Glomerular visceral epithelial cell (primary cell): ENCODE data around the gene PPIP5K2.

ENCODE experiments used
- DNase-seq: peaks from one replicate; pipeline ENCODE4 v3.0.0-alpha.2; 2016; ENCODE audit errors: extremely low spot score

Gene PPIP5K2

DNA sequence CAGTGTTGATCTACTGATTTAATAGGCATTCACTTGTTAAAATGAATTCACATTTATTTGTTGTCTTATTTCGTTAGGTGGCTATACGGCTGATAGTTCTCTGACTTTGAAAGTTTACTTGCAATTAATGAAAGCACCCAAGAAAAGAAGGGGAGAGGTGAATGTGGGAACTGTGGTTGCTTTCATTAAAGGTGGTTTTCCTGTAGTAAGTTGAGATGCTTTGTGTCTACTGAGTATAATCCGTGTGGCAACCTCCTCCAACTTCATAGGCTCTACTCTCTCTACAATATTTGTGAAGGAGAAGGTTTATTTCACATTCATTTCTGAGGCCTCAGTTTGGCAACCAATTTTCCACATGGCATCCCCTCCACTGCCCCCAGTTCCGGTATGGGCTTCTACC lies 125.7 kb downstream of the PPIP5K2 start:
- no peak for DNase-seq

DNA sequence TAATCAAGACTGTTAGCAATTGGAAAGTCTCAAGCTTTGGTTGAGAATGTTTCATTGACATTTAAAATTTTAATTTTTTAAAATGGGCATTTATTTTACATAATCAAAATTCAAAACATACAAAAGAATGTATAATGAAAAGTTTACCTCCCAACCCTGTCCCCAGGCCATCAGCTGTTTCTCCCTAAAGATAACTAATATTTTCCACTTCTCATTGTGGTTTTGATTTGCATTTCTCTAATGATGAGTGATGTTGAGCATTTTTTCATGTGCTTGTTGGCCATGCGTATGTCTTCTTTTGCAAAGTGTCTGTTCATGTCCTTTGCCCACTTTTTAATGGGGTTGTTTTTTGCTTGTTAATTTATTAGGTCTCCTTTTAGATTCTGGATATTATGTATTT lies 127.0 kb downstream of the PPIP5K2 start:
- DNase-seq = no peak

DNA sequence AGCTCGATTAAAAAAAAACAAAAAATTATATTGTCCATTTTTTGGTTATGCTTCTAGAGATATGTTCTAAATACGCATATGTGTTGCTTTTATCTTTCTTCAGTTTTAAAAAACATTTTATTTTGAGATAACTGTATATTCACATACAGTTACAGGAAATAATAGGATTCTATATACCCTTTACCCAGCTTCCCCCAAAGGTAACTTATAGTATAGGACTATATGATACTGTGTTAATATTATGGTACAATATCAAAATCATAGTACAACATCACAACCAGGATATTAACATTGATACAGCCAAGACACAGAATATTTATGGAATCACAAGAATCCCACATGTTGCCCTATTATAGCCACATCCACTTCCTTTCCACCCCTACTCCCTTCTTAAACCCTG lies 129.0 kb downstream of the PPIP5K2 start:
- DNase-seq = no peak

DNA sequence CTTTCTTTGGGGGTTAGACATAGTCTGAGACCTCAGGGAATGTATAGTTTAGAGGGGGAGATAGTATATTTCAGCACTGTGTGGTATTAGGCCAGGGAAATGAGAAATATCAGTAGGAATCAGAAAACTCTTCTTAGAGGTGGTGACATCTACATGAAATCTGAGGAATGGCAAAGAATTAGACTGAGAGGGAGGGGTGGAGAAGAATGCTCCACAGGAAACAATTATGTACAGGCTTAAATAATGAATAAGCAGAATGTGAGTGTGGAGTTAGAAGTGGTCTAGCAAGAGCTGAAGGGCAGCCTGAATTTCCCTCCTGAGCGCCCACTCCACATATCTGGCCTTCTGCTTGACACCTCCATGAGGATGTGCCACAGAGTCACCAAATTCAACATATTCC lies 134.8 kb downstream of the PPIP5K2 start:
- DNase-seq = no peak

DNA sequence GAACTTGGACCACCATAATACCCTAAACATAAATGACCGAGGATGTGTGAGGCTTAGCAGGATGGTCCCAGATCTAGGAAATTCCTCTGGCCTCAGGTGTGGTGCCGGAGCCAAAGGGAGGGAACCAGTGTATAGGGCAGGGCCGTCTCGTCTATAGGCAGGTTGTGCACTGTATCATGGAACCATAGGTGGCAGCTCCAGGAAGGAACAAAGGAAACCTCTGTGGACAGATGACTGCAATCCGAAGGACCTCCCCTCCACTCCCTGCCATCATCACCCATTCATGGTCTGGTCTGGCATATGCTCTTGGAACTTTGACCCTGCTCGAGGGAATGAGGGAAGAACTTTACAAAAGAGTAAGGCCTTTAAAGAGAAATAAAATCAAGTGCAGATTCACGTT lies 135.6 kb downstream of the PPIP5K2 start:
- DNase-seq = no peak

DNA sequence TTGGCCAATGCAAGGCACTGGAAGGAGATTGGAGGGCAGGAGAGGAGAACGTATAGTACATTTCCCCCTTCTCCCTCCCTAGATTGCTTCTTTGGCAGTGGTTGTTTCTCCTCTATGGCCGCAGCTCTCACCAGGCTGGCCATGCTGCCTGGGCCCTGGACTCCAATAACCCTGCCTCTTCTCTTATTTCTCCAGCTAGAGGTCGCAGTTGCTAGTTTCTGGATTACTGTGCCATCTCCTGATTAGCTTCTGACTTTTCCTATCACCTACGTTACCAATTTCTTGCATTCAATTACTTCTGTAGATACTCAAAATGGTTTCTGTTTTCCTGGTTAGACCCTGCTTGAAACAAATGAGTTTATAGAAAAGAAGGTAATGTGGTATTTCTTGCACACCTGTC lies 136.1 kb downstream of the PPIP5K2 start:
- DNase-seq = no peak

DNA sequence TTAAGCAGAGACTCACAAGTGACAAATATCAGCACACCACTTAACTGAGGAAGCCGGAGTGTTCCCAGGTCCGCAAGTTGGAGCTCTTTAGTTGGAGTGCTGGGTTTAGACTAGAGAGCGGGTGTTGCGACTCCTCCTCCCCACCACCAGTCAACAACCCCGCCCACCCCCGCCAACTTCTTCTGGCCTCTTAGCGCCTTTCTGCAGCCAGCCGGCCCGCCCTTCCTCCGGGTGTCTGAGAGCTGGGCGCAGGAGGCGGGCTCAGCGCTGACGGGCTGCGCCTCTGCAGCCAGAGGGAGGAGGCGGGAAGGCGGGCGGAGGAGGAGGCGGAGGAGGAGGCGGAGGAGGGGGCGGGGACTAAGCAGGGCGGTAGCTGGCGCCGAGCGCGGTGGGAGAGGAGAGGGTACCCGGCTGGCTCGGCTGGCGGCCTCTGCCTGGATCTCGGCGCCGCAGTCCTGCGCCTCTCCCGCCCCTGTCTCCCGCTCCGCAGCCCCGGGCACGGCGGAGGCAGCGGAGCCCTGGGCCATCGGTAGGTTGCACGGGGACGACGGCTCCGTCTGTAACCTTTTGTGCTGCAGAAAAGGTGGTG lies 138.4 kb downstream of the PPIP5K2 start, which contains the start of gene MACIR:
TSS of gene MACIR (plus strand) at position 396 of the 589 bp plus-strand sequence. CDS start 17,157 bp downstream, outside the sequence.
- DNase-seq = peak; percentile 100

DNA sequence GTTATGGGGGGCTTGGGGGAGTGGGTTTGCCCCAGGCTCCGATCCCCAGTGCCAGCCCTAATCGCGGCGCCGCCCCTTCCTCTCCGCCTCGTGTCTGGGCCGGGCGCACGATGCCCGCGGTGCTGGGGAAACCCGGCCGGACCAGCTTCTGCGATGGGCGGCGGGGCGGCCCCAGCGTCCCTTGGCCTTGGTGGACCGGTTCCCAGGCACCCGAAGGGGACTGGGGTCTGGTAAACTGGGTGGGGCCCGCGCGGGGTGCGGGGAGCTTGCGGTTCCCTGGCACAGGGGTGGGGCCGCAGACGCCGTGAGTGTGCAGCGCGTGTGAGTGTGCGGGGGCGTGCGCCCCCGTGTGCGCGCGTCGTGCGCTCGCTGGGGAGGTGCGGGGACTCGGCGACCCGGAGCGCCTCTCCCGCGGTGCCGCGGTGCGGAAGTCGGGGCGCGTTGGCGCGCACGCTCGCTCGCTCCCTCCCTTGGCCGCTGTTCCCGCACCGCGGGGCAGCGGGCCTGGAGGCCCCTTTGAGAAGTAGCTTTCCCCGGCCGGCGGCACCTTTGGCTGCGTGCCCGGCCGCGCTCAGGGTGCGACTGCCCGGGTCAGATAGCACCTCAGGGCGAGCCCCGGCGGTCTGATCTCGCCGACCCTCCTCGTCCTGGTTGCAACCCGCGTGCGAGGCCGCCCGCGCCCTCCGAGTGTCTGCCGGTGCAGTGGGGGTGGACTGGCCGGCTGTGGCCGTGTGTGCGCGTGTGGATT lies 139.0 kb downstream of the PPIP5K2 start:
- peak; percentile 75 for DNase-seq

DNA sequence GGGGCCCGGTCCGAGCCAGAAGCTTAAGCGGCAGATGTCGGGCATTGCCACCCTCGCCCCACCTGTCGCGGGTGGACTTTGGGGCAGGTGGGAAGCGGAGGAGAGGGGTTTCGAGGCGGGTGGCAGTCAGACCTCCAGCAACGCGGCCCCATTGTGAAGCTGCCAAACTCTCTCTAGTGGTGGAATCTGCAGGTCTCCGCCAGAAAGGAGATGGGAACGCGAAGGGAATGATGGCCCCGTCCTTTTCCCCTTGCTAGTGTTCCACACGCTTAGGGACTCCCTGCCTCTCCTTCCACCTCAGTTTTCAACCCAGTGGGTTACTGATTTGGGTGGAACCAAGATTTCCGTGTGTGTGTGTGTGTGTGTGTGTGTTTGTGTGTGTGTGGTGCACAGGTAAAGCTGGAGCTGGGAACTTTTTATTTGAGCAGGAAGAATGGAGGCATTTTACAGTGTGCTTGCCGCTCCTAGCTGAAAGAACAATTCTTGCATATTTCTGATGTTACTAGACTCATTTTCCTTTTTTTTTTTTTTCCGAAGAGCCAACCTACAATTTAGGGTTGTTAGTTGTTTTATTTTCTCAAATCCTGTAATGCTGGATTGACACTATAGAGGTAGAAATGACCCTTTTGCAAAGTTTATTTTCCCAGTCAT lies 139.7 kb downstream of the PPIP5K2 start:
- peak; percentile 50 for DNase-seq

DNA sequence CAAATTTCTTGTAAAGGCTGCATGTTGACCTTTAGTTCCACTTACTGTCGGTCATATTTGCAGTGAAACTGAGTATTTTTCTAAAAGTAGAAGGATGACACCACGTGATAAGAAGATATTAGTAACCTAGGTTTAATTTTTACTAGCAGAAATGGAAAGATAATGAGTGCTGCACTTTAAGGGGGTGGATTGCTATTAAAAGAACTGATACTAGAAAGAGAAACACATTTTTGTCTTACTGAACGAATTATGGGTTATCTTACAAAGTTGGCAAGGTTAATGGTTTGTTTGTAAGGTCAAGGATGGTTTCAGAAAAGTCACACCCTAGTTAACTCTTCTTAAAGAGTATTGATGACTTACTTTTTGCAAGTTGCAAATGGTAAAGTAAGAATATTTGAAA lies 140.8 kb downstream of the PPIP5K2 start:
- no peak for DNase-seq
